Kidney epithelial cell (primary cell): ENCODE results near the gene JMJD8. TPM values are rescaled to one million over a fixed set of nuclear protein-coding genes. Genes with fewer than 3 reads are reported as not detected.

Experiments used
- DNase-seq: peaks from one replicate; pipeline ENCODE4 v3.0.0-alpha.2; 2010; ENCODE audit warnings: low read depth
- H3K27me3 ChIP-seq: 2 replicates; pipeline ENCODE4 v1.6.0; 2011; ENCODE audit warnings: low read length; ENCODE audit not compliant: control insufficient read depth, insufficient read depth
- H3K36me3 ChIP-seq: 2 replicates; pipeline ENCODE4 v1.5.1; 2011; ENCODE audit warnings: low read length; ENCODE audit not compliant: control insufficient read depth, insufficient read depth
- H3K4me3 ChIP-seq: 2 replicates; pipeline ENCODE4 v1.5.1; 2011; ENCODE audit warnings: low read depth, mild to moderate bottlenecking, control low read depth, low read length
- CTCF ChIP-seq: IDR thresholded peaks from 2 replicates; pipeline ENCODE4 v1.5.1; 2011; ENCODE audit warnings: mild to moderate bottlenecking, moderate library complexity, low read length, control low read depth, inconsistent platforms; ENCODE audit not compliant: insufficient read depth, poor library complexity, severe bottlenecking
- total RNA-seq: library from RNA; depleted of rRNA; stranded (reverse); fragments of >200 nt; gene quantifications from 2 replicates; pipeline ENCODE4 v1.2.3, GENCODE V29; 2015

JMJD8 gene
- total RNA-seq, 1 donor from 2014 or later: 59.4 TPM

- H3K27me3 ChIP-seq: no peaks in the 10 kb centered on the region
- H3K4me3 ChIP-seq: no peak overlapping the region
- H3K36me3 ChIP-seq: no peaks in the 10 kb centered on the region
- no peak for DNase-seq
- peak; percentile 36 for TF ChIP-seq CTCF
Observed at GRCh38 chr16:658679-659571, 25.2 kb downstream of the JMJD8 start.

GRCh38 chr16:657487-657886 lies 26.6 kb downstream of the JMJD8 start:
- no peaks in the 10 kb centered on the region for H3K27me3 ChIP-seq
- no peaks in the 10 kb centered on the region for H3K36me3 ChIP-seq
- DNase-seq: no peak
- no peak for TF ChIP-seq CTCF
- H3K4me3 ChIP-seq: no peak overlapping the region

- Histone ChIP-seq H3K4me3 (no peak overlapping the region), H3K27me3 (no peaks in the 10 kb centered on the region), H3K36me3 (no peaks in the 10 kb centered on the region)
- DNase-seq: no peak
- TF ChIP-seq CTCF: no peak
Observed at GRCh38 chr16:654034-654433, 30.1 kb downstream of the JMJD8 start.

GRCh38 chr16:652454-653305 lies 31.5 kb downstream of the JMJD8 start:
- Histone ChIP-seq H3K4me3 (no peak overlapping the region), H3K27me3 (no peaks in the 10 kb centered on the region), H3K36me3 (no peaks in the 10 kb centered on the region)
- no peak for TF ChIP-seq CTCF
- no peak for DNase-seq

- Histone ChIP-seq H3K4me3 (no peak overlapping the region), H3K36me3 (no peaks in the 10 kb centered on the region), H3K27me3 (no peaks in the 10 kb centered on the region)
- no peak for DNase-seq
- no peak for TF ChIP-seq CTCF
Observed at GRCh38 chr16:651844-652243, 32.3 kb downstream of the JMJD8 start.
